Endothelial cell of umbilical vein (primary cell): ENCODE measurements around the gene PLD1. TPM values are rescaled to one million over a fixed set of nuclear protein-coding genes. Genes with fewer than 3 reads are reported as not detected.

ENCODE experiments used
- BruUV-seq: library from RNA; stranded (reverse); fragments of 400-500 nt; replicated peaks from 2 replicates; lab custom pipeline; 2021; lab: Mats Ljungman, UMichigan
- CTCF ChIA-PET: fragments of 300-600, 350-600 bp; sonication (Branson Sonifier 250); formaldehyde crosslinking; loops from one replicate; lab custom pipeline; 2021; ENCODE audit warnings: antibody characterized with exemption, inconsistent platforms; lab: Charles Lee
- POLR2A ChIA-PET: fragments of 300-600, 350-600 bp; sonication (Branson Sonifier 250); formaldehyde crosslinking; loops from one replicate; lab custom pipeline; 2021; ENCODE audit warnings: antibody characterized with exemption, inconsistent platforms; lab: Charles Lee
- DNase-seq: peaks from one replicate; pipeline ENCODE4 v3.0.0-alpha.2; 2011; ENCODE audit warnings: low read depth, low spot score
- FAIRE-seq: peaks from 2 replicates; lab custom pipeline; 2011; peaks lifted over from hg19 to GRCh38; lab: Jason Lieb, UNC
- H2AFZ ChIP-seq: 2 replicates; pipeline ENCODE4 v1.6.0; 2012; ENCODE audit warnings: low read depth, low read length, control low read depth, inconsistent platforms
- H3K27ac ChIP-seq: 2 replicates; pipeline ENCODE4 v1.5.1; 2011; ENCODE audit warnings: low read depth, mild to moderate bottlenecking, control low read depth, low read length, moderate library complexity; ENCODE audit not compliant: insufficient read depth
- H3K27me3 ChIP-seq, 2 experiments: 2 replicates each; pipeline versions ENCODE4 v1.6.0 to v1.6.1; 2011; ENCODE audit warnings: low read length in 2 of 2, mixed read lengths in 1 of 2; ENCODE audit not compliant: control insufficient read depth in 2 of 2, insufficient read depth in 2 of 2
- H3K36me3 ChIP-seq, 2 experiments: 2 replicates in 1 of 2; 3 replicates in 1 of 2; pipeline ENCODE4 v1.5.1; 2011; ENCODE audit warnings: low read length in 2 of 2, mild to moderate bottlenecking in 1 of 2, moderate library complexity in 1 of 2; ENCODE audit not compliant: control insufficient read depth in 2 of 2, insufficient read depth in 2 of 2; ENCODE audit errors: extremely low read depth in 1 of 2
- H3K4me1 ChIP-seq: 3 replicates; pipeline ENCODE4 v1.5.1; 2011; ENCODE audit warnings: mild to moderate bottlenecking, low read length; ENCODE audit not compliant: control insufficient read depth, insufficient read depth; ENCODE audit errors: extremely low read depth
- H3K4me2 ChIP-seq: 2 replicates; pipeline ENCODE4 v1.6.1; 2011; ENCODE audit warnings: low read length, control low read depth, mixed read lengths; ENCODE audit not compliant: insufficient read depth
- H3K4me3 ChIP-seq, 3 experiments: fragments of 200-600 bp in 1 of 3; sonication (generic), shearing (Covaris generic) in 1 of 3; replicated peaks in 1 of 3; 2 replicates each; pipeline ENCODE4 v1.5.1; 2011 to 2016; ENCODE audit warnings: control low read depth in 3 of 3, low read length in 3 of 3, mild to moderate bottlenecking in 2 of 3, inconsistent platforms in 1 of 3, low read depth in 1 of 3, moderate library complexity in 1 of 3; ENCODE audit not compliant: insufficient read depth in 1 of 3
- H3K79me2 ChIP-seq: 2 replicates; pipeline ENCODE4 v1.6.0; 2012; ENCODE audit warnings: low read length, inconsistent platforms; ENCODE audit not compliant: control insufficient read depth, insufficient read depth
- H3K9ac ChIP-seq: replicated peaks from 2 replicates; pipeline ENCODE3; 2011; ENCODE audit warnings: low read length, control low read depth; ENCODE audit not compliant: insufficient read depth; ENCODE audit errors: extremely low read depth
- H3K9me1 ChIP-seq: replicated peaks from 3 replicates; pipeline ENCODE4 v1.6.0; 2011; ENCODE audit warnings: mild to moderate bottlenecking, low read length; ENCODE audit not compliant: control insufficient read depth, insufficient read depth; ENCODE audit errors: extremely low read depth
- H3K9me3 ChIP-seq: replicated peaks from 2 replicates; pipeline ENCODE4 v1.5.1; 2012; ENCODE audit warnings: low read length, inconsistent platforms; ENCODE audit not compliant: control insufficient read depth, insufficient read depth
- H4K20me1 ChIP-seq: replicated peaks from 2 replicates; pipeline ENCODE3; 2011; ENCODE audit warnings: mild to moderate bottlenecking, low read length; ENCODE audit not compliant: control insufficient read depth, insufficient read depth; ENCODE audit errors: extremely low read depth
- CTCF ChIP-seq, 2 donors: IDR thresholded peaks; 1 replicate in 1 of 2; 2 replicates in 1 of 2; pipeline ENCODE4 v1.5.1; 2011; ENCODE audit warnings: low read length in 2 of 2, mild to moderate bottlenecking in 2 of 2, moderate library complexity in 2 of 2, control low read depth in 1 of 2, inconsistent platforms in 1 of 2, low read depth in 1 of 2; ENCODE audit not compliant: insufficient read depth in 1 of 2; ENCODE audit errors: extremely low read depth in 1 of 2
- EZH2 ChIP-seq: IDR thresholded peaks from 2 replicates; pipeline ENCODE4 v1.6.1; 2012; ENCODE audit warnings: borderline replicate concordance, low read depth, mild to moderate bottlenecking, moderate library complexity, low read length, inconsistent platforms; ENCODE audit not compliant: severe bottlenecking
- FOS ChIP-seq: IDR thresholded peaks from 2 replicates; pipeline ENCODE4 v1.6.1; 2011; ENCODE audit warnings: mild to moderate bottlenecking, low read length, moderate library complexity, borderline replicate concordance; ENCODE audit not compliant: insufficient read depth
- GATA2 ChIP-seq: IDR thresholded peaks from 2 replicates; pipeline ENCODE4 v1.7.0; 2011; ENCODE audit warnings: low read depth, mild to moderate bottlenecking, moderate library complexity, mixed read lengths, low read length; ENCODE audit not compliant: insufficient read length, insufficient read depth
- JUN ChIP-seq: IDR thresholded peaks from 2 replicates; pipeline ENCODE4 v1.6.1; 2011; ENCODE audit warnings: borderline replicate concordance, low read depth; ENCODE audit not compliant: insufficient read length, insufficient read depth
- MAX ChIP-seq: IDR thresholded peaks from 2 replicates; pipeline ENCODE4 v1.6.1; 2011; ENCODE audit not compliant: insufficient read depth, insufficient read length
- MYC ChIP-seq: IDR thresholded peaks from one replicate; pipeline ENCODE4 v1.6.1; 2011; ENCODE audit warnings: mild to moderate bottlenecking, low read depth, low read length
- POLR2A ChIP-seq: IDR thresholded peaks from 2 replicates; pipeline ENCODE4 v1.6.1; 2012; ENCODE audit warnings: low read depth, mild to moderate bottlenecking, control low read depth, low read length
- POLR2AphosphoS5 ChIP-seq: IDR thresholded peaks from 2 replicates; pipeline ENCODE4 v1.6.1; 2012; ENCODE audit warnings: low read depth, mild to moderate bottlenecking, control low read depth, low read length, moderate library complexity; ENCODE audit not compliant: insufficient read depth
- dilution Hi-C: fragments of 300-500 bp; cut with MboI; formaldehyde crosslinking; loops from one replicate; pipeline ENCODE4 v1.15.0; 2019; ENCODE audit warnings: low sequenced_read_pairs; ENCODE audit not compliant: extremely low pct_ligation_motif_present
- intact Hi-C: fragments of 100-400 bp; cut with micrococcal nuclease; formaldehyde crosslinking; loops from one replicate; pipeline ENCODE4 v1.10.0; 2022
- polyA plus RNA-seq, 4 experiments: library from polyadenylated mRNA; depleted of rRNA in 3 of 4; stranded (reverse) in 3 of 4; unstranded in 1 of 4; fragments of >200 nt; gene quantifications; 2 replicates each; pipeline versions ENCODE4 v1.2.1 to v1.2.3, GENCODE V29; 2011 to 2012; ENCODE audit warnings: missing spikeins in 1 of 4
- total RNA-seq: library from RNA; stranded (reverse); gene quantifications from 2 replicates; pipeline ENCODE4 v1.2.3, GENCODE V29; 2021

PLD1 gene
- total and polyA plus RNA-seq, 2 donors (not counting 3 experiments of a cell fraction or from before 2014, with no cell fraction given): 42.0 to 108 TPM

GRCh38 chr3:171817074-171817800 is 7.0 kb upstream of the PLD1 start:
- intact Hi-C loops (no loop called here), dilution Hi-C loops (no loop called here)
- no peak overlapping the region for H3K27ac ChIP-seq
- no peaks in the 10 kb centered on the region for H3K9me3 ChIP-seq
- no peaks in the 10 kb centered on the region for H3K36me3 ChIP-seq
- no peaks in the 10 kb centered on the region for H4K20me1 ChIP-seq
- FAIRE-seq (no peak), DNase-seq (no peak)
- ChIA-PET POLR2A (no interaction called here), CTCF (interaction anchor here (0.7 to 1.1 kb wide), 3 partner anchors 39 to 46 kb away, joined by 3 to 4 read pairs (median 3); no protein-coding TSS in a partner anchor)
- H3K4me1 ChIP-seq: no peaks in the 10 kb centered on the region
- no peak overlapping the region for H3K9ac ChIP-seq
- no peaks in the 10 kb centered on the region for H3K27me3 ChIP-seq
- H2AFZ ChIP-seq: no peak overlapping the region
- no peak for TF ChIP-seq FOS
- TF ChIP-seq EZH2: no peak
- TF ChIP-seq MAX: no peak
- no peak for TF ChIP-seq GATA2
- TF ChIP-seq POLR2A: no peak
- no peak for TF ChIP-seq POLR2AphosphoS5
- no peak for TF ChIP-seq JUN
- TF ChIP-seq CTCF (IDR thresholded peaks at IDR 0.05; ENCODE audit: extremely low read depth in 1 of 2, insufficient read depth in 1 of 2, low read depth in 1 of 2, low read length in 2 of 2): no peak
- no peak for TF ChIP-seq MYC
- no peaks in the 10 kb centered on the region for H3K79me2 ChIP-seq
- H3K4me2 ChIP-seq: no peak overlapping the region
- H3K9me1 ChIP-seq: no peaks in the 10 kb centered on the region
- no TSS peak for BruUV-seq
- H3K4me3 ChIP-seq: no peak overlapping the region
